ENCODE results near the gene CEMIP2. TPM values are rescaled to one million over a fixed set of nuclear protein-coding genes. Genes with fewer than 3 reads are reported as not detected.

Gene CEMIP2
- total RNA-seq, 3 donors from 2014 or later: 63.6 to 124 (median 99.3) TPM

GRCh38 chr9:71721855-71722254, 46.5 kb downstream of the CEMIP2 start:
- TF ChIP-seq, protein P1, sequence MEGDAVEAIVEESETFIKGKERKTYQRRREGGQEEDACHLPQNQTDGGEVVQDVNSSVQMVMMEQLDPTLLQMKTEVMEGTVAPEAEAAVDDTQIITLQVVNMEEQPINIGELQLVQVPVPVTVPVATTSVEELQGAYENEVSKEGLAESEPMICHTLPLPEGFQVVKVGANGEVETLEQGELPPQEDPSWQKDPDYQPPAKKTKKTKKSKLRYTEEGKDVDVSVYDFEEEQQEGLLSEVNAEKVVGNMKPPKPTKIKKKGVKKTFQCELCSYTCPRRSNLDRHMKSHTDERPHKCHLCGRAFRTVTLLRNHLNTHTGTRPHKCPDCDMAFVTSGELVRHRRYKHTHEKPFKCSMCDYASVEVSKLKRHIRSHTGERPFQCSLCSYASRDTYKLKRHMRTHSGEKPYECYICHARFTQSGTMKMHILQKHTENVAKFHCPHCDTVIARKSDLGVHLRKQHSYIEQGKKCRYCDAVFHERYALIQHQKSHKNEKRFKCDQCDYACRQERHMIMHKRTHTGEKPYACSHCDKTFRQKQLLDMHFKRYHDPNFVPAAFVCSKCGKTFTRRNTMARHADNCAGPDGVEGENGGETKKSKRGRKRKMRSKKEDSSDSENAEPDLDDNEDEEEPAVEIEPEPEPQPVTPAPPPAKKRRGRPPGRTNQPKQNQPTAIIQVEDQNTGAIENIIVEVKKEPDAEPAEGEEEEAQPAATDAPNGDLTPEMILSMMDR (IDR thresholded peaks at IDR 0.05): no peak
- H3K9me3 ChIP-seq: no peaks in the 10 kb centered on the region
- intact Hi-C loops (cut with DNase I, micrococcal nuclease): no loop called here
- no peak overlapping the region for H3K4me3 ChIP-seq
- H3K36me3 ChIP-seq (ENCODE audit: low read depth): peaks cover 10% of the 10 kb centered on the region
- no peak for DNase-seq
- ATAC-seq: no peak
- H3K4me1 ChIP-seq (ENCODE audit: low read depth): no peaks in the 10 kb centered on the region

GRCh38 chr9:71719562-71719961, 48.8 kb downstream of the CEMIP2 start:
- no peaks in the 10 kb centered on the region for H3K9me3 ChIP-seq
- DNase-seq: no peak
- no peak overlapping the region for H3K4me3 ChIP-seq
- TF ChIP-seq, protein P1 (IDR thresholded peaks at IDR 0.05): no peak
- intact Hi-C loops (cut with DNase I, micrococcal nuclease): no loop called here
- no peaks in the 10 kb centered on the region for H3K4me1 ChIP-seq (ENCODE audit: low read depth)
- peak; percentile 43 for ATAC-seq
- H3K36me3 ChIP-seq (ENCODE audit: low read depth): peaks cover 12% of the 10 kb centered on the region

GRCh38 chr9:71719088-71719487, 49.2 kb downstream of the CEMIP2 start:
- intact Hi-C loops (cut with DNase I, micrococcal nuclease): no loop called here
- Histone ChIP-seq H3K4me3 (no peak overlapping the region), H3K4me1 (ENCODE audit: low read depth) (no peaks in the 10 kb centered on the region), H3K36me3 (ENCODE audit: low read depth) (peaks cover 15% of the 10 kb centered on the region), H3K9me3 (no peaks in the 10 kb centered on the region)
- TF ChIP-seq, protein P1 (IDR thresholded peaks at IDR 0.05): no peak
- no peak for ATAC-seq
- no peak for DNase-seq

DNA sequence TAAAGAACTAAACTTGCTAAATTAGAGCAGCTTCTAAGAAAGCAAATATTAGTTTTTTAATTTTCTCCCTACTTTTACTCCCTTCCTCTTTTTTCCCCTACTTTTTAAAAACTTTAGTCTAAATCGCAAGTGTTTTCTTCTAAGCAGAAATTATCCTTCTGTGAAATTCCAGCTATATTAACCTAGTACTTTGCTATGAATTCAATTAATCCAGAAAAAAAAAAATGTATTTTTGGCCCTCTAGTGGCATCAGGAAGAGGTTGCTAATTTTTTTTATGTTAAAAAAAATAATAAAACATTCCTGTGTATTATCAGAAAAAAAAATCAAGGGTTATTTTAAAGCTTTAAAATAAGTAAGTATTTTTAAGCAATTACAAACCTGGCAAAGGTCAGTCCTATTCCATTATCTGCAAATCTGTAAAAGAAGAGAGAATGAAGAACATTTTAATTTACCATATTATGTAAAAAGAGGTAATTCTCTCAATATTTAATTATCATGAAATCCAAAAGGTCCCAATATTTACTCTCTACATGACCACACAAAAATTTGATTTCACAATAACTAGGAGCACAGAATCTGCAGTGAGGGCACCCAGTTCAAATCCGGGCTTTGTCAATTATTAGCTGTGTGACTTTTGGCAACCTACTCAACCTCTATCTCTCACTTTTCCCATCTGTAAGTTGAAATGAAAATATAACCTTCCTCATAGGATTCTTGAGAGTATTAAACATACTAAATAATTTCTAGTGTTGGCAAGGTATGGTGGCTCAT, 52.0 kb downstream of the CEMIP2 start:
- H3K4me1 ChIP-seq (ENCODE audit: low read depth): no peaks in the 10 kb centered on the region
- intact Hi-C loops (cut with DNase I, micrococcal nuclease): no loop called here
- TF ChIP-seq, protein P1 (IDR thresholded peaks at IDR 0.05): no peak
- no peaks in the 10 kb centered on the region for H3K9me3 ChIP-seq
- H3K4me3 ChIP-seq: no peak overlapping the region
- ATAC-seq (no peak), DNase-seq (no peak)
- peaks cover 15% of the 10 kb centered on the region for H3K36me3 ChIP-seq (ENCODE audit: low read depth)

- peaks cover 9% of the 10 kb centered on the region for H3K36me3 ChIP-seq (ENCODE audit: low read depth)
- intact Hi-C loops (cut with DNase I, micrococcal nuclease): no loop called here
- no peaks in the 10 kb centered on the region for H3K9me3 ChIP-seq
- no peaks in the 10 kb centered on the region for H3K4me1 ChIP-seq (ENCODE audit: low read depth)
- H3K4me3 ChIP-seq: no peak overlapping the region
- ATAC-seq (no peak), DNase-seq (no peak)
- TF ChIP-seq, protein P1 (IDR thresholded peaks at IDR 0.05): no peak
Observed at GRCh38 chr9:71710856-71711255, 57.5 kb downstream of the CEMIP2 start.
